ENCODE measurements around the gene ZPBP.

ZPBP gene

DNA sequence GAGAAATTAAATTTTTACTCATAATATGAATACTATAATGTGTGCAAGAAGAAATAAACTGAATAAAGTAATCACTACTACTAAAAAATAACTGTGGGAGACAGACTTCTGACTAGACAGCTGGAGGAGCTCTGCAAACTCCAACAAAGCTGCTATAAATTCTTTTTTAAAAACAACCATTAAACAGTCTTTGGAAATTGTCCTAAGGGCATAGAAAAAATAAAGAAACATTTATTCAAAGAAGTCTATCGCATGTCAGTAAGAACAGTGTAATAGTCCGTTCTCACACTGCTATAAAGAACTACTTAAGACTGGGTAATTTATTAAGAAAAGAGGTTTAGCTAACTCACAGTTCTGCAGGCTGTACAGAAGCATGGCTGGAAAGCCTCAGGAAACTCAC, 56.0 kb downstream of the ZPBP start:
- FAIRE-seq, result no peak

DNA sequence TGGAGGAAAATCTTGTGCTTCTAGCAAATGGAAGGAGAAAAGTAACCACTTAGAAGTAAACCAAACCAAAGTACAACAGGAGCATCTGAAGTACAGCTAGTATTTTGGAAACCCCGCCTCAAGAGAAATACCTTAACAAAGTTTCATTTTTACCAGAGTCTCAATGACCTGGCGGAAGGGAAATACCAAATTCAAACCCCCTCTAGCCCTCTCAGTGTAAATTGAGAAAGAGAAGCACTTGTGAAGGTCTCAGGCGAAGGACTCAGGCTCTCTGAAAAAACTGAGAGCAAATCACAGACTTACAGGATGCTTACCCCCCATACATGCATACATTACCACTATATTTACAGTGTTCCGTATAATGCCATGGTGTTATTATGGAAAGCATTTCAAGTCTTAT, 70.1 kb downstream of the ZPBP start:
- no peak for FAIRE-seq

DNA sequence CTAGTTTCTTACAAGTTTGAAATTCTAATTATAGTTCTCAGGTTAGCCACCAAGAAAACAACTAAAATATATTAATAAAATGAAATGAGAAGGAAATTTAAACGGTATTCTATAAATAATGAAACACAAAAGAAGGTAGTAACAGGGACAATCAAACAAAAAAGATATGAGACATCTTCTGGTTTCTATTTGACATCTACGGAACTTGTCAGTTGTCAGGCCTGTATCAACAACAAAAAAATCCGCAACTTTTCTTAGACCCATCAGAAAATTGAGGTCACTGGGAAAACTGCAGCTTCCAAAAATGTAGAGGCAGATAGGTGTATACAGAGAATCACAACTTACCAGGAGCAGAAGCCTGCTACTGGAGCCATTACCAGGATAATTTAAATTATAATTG, 70.6 kb downstream of the ZPBP start:
- FAIRE-seq, result no peak

DNA sequence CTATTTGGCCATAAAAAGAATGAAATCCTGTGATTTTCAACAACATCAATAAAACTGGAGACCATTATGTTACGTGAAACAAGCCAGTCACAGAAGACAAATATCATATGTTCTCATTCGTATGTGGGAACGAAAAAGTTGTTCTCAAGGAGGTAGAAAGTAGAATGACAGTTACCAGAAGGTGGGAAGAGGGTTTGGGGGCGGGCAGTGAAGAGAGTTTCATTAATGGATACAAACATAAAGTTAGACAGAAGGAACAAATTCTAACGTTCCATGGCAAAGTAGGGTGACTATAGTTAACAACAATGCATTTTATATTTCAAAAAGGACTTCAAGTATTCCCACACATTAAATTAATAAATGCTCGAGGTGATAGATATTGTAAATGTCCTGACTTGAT, 97.4 kb downstream of the ZPBP start:
- no peak for FAIRE-seq

DNA sequence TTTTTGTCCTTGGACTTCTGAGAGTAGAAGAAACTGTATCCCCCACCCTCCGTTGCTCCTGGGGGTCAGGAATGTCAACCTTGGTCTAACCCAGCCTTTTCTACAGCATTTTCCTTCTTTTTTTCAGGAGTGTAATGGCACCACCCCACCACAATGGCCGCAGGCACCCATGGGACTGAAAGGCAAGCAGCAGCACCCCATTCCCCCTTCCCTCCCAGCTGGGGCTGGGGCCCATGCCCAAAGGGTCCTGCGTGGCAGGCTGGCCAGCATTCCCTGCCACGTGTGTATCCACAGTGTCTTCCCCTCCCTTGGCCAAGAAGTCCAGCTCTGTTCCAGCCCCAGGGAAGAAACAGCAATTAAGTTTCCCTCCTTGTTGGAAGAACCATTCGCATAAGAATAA, 106.9 kb downstream of the ZPBP start:
- FAIRE-seq, result no peak

DNA sequence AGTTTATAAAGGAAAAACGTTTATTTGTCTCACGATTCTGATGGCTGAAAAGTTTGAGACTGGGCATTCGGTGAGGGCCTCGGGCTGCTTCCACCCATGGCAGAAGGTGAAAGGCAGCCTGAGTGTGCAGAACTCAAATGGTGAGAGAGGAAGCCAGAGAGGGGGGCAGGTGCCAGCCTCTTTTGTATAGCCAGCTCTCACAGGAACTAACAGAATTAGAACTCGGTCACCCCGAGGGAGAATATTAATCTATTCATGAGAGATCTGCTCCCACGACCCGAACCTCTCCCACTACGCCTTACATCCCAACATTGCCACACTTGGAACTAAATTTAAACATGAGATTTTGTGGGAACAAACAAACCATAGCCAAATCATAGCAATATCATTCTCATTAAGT, 112.6 kb downstream of the ZPBP start:
- FAIRE-seq, result no peak

DNA sequence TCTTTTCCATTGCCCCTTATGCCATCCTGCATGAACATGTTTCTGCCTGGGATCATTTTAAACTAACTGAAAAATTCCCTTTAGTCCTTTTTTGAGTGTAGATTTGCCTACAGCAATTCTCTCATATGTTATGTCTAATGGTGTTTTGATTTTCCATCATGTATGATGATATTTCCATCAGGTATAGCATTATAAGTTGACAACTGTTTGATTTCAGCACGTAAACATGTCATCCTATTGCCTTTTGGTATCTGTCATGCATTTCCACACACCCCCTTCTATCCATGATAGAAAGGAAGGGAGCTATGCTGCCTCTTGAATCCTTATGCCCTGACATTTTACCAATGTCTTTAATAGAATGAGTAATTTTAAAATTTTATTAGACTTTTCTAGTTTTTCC, 116.8 kb downstream of the ZPBP start:
- no peak for FAIRE-seq

DNA sequence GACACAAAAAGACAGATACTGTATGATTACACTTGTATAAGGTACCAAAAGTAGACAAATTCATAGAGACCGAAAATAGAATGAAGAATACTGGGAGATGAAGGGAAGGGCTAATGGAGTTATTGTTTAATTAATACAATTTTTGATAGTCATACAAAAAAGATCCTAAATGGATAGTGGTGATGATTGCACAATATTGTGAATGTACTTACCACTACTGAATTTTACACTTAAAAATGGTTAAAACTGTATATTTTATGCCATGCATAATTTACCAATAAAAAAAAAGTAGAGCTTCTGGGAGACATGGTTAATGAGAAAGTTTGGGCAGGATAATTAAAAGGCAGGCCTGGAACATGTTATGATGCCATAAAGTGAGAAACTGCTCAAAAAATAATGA, 119.0 kb downstream of the ZPBP start:
- no peak for FAIRE-seq

DNA sequence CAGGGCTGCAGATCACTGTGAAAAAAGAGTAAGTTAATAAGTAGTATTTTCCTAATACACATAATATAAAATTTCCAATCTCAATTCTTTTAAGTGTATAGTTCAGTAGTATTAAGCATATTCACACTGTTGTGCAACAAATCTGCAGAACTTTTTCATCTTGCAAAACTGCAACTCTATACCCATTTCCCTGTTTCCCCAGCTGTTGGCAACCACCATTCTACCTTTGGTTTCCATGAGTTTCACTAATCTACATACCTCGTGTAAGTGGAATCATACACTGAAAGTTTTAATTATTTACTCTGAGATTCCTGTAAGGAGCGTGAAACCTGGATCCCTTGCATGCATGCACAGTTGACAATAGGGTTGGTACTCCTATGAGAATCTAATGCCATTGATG, 155.4 kb downstream of the ZPBP start:
- no peak for FAIRE-seq

DNA sequence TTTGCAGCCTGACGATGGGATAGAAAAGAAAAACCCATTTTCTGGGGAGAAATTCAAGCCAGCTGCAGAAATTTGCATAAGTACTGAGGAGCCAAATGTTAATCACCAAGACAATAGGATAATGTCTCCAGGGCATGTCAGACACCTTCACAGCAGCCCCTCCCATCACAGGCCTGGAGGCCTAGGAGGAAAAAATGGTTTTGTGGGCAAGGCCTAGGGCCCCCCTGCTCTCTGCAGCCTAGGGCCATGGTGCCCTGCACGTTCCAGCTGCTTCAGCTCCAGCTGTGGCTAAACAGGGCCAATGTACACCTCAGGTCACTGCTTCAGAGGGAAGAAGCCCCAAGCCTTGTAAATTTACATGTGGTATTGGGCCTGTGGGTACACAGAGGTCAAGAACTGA, 161.4 kb downstream of the ZPBP start:
- FAIRE-seq, result no peak

DNA sequence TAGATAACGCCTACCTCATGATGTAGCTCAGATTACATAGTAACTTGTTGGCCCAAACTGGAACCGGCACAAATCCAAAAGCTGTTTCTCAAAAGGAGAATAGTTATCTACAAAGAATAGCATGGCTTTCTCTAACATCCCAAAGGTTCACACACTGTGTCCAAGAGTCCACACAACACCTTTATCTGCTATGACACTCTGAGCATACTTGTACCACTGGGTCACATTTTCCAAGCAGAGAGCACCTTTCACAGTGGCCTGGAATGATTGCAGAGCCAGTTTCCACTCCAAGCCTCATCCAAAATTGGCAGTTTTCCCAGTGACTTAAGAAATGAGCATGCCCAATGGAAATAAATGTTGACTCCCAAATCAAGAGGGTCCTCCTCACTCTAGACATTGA, 164.3 kb downstream of the ZPBP start:
- FAIRE-seq, result no peak

DNA sequence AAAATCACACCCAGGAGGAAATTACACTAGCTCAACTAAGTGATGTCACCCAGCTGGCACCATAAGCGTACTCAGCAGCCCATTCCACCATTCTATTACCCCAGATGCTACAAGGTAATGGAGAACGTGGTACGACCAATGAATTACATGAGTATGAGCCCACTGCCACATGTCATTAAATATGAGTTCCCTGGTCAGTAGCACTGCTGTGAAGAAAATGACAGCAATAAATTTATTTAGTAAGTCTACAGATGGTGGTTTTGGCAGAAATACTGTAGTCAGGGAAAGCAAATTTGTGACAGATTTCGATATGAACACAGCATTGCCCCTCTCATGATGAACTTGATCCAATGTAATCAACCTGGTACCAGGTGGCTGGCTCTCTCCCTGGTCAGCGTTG, 165.4 kb downstream of the ZPBP start:
- no peak for FAIRE-seq

DNA sequence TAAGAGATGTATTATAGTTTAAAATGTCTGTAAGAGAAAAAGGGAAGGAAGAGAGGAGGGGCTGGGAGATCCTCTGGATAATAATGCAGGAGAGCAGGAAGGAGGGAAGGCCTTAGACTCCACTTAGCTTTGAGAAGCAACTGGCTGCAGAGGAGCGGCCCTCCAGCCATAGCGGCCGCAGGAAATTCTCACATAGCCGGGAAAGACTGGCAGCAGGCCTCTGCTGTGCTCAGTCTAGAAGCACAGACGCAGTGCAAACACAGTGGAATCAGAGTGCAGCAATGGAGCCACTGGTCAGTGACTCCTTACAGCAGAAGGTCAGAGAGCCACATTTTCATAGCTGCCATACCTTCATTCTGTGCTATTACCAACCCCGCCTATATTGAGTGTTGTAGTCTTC, 166.3 kb downstream of the ZPBP start:
- FAIRE-seq, result no peak

DNA sequence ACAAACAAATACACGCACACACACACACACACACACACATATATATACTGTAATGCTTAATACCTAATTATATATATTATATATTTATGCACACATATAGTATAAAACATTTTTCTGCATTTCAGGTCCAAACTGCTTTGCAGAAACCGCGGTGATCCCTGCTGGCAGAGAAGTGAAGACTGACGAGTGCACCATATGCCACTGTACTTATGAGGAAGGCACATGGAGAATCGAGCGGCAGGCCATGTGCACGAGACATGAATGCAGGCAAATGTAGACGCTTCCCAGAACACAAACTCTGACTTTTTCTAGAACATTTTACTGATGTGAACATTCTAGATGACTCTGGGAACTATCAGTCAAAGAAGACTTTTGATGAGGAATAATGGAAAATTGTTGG, 181.1 kb downstream of the ZPBP start:
- no peak for FAIRE-seq

DNA sequence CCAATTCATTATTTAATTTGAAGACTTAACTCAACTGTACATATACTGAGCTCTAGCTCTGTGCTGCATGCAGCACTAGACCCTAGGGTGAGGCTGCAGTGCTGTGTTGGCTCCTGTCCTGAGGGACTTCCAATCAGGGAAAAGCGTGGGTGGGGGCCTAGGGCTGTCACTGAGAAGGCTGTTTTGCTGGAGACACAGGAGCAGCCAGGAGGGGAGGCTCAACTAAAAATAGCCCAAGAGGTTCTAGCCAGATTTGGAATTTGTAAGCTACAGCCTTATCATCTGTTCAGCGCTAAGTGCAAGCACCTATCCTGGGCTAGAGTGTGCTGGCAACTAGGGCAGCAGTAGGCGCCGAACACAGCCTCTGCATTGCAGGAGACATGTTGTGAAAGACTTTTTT, 198.5 kb downstream of the ZPBP start:
- no peak for FAIRE-seq

DNA sequence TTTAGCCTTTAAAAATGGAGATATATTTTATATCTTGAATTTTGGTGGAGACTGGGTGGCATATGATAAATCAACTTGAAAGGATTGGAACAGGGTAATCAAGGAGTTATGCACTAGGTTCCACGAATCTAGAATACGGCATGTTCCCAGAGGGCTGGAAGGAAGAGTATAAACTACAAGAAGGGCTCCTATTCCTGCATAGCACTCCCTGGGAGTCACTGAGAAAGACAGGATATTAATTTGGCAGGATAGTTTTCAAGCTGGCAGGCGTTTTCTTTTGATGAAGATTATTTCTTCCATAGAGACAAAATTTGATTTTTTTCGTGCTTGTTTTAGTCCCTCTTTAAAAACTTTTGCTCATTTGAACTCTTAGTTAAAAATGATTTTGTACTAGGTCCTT, 199.9 kb downstream of the ZPBP start:
- FAIRE-seq, result no peak

DNA sequence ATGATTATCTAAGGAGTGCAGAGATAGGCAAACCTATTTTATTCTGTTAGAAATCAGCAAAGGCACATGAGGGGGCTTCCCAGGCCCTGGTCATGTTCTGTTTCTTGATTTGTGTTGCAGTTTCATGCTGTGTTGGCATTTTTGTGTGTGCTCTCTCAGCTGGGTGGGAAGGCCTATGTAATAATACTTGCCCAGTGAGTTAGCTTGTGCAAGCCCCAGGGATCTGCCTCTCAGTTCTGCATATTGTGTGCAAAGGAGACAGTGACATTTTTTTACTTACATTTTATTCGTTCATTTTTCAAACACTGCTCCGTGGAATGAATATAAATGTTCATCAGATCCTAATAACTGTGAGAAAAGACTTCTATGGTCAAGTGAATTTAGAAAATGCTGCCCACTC, 200.6 kb downstream of the ZPBP start:
- no peak for FAIRE-seq

Data from endometrium (tissue), 2 donors.